Glutamatergic neuron (in vitro differentiated cells): Measurements from ENCODE around the gene IDI1. TPM values are rescaled to one million over a fixed set of nuclear protein-coding genes. Genes with fewer than 3 reads are reported as not detected.
"Not testable (repeated sequence)": the region's sequence is repeated elsewhere in the genome, so short reads cannot be mapped to it uniquely, and the experiment has no call there.

Source experiments
- DNase-seq: peaks from one replicate; pipeline ENCODE4 v3.0.0; 2022
- H3K27ac Mint-ChIP-seq: one replicate; pipeline ENCODE4 v1.8.0; 2020; ENCODE audit warnings: mild to moderate bottlenecking, mixed read lengths, inconsistent platforms; ENCODE audit not compliant: unreplicated experiment
- H3K27me3 Mint-ChIP-seq: one replicate; pipeline ENCODE4 v1.8.0; 2020; ENCODE audit warnings: mild to moderate bottlenecking, moderate library complexity, mixed read lengths, inconsistent platforms; ENCODE audit not compliant: unreplicated experiment
- H3K36me3 Mint-ChIP-seq: one replicate; pipeline ENCODE4 v1.8.0; 2020; ENCODE audit warnings: mild to moderate bottlenecking, mixed read lengths, inconsistent platforms; ENCODE audit not compliant: unreplicated experiment
- H3K4me1 Mint-ChIP-seq: one replicate; pipeline ENCODE4 v1.8.0; 2020; ENCODE audit warnings: mild to moderate bottlenecking, low read depth, mixed read lengths, inconsistent platforms; ENCODE audit not compliant: unreplicated experiment
- H3K4me3 Mint-ChIP-seq: one replicate; pipeline ENCODE4 v1.8.0; 2020; ENCODE audit warnings: mild to moderate bottlenecking, mixed read lengths, inconsistent platforms; ENCODE audit not compliant: unreplicated experiment
- H3K9me3 Mint-ChIP-seq: one replicate; pipeline ENCODE4 v1.8.0; 2020; ENCODE audit warnings: mild to moderate bottlenecking, moderate library complexity, mixed read lengths, inconsistent platforms; ENCODE audit not compliant: unreplicated experiment
- CTCF ChIP-seq: fragments of 200-600 bp; sonication (generic); IDR thresholded peaks from one replicate; pipeline ENCODE4 v1.5.0; 2021; ENCODE audit not compliant: partially characterized antibody, unreplicated experiment
- total RNA-seq: library from RNA; stranded (reverse); fragmentation: NEBNext Ultra II Directional; extraction: Animal tissue kit (Norgen Biotek cat#: 25700); gene quantifications from one replicate; pipeline ENCODE4 v1.2.1, GENCODE V29; 2021; ENCODE audit not compliant: unreplicated experiment

The IDI1 gene
- total RNA-seq, 1 donor from 2014 or later: 103 TPM

GRCh38 chr10:1043532-1043995, 5.4 kb downstream of the IDI1 start:
- Mint-ChIP-seq H3K27ac (peak overlapping the region; percentile 25), H3K27me3 (peaks cover 4% of the 10 kb centered on the region), H3K4me3 (peak overlapping the region; percentile 78), H3K4me1 (peaks cover 24% of the 10 kb centered on the region), H3K36me3 (peaks cover 4% of the 10 kb centered on the region), H3K9me3 (peaks cover 8% of the 10 kb centered on the region)
- TF ChIP-seq CTCF: no peak
- no peak for DNase-seq

GRCh38 chr10:1041514-1041913, 7.4 kb downstream of the IDI1 start:
- H3K27me3 Mint-ChIP-seq: peaks cover 5% of the 10 kb centered on the region
- H3K4me1 Mint-ChIP-seq: peaks cover 27% of the 10 kb centered on the region
- H3K36me3 Mint-ChIP-seq: no peaks in the 10 kb centered on the region
- no peak overlapping the region for H3K27ac Mint-ChIP-seq
- H3K4me3 Mint-ChIP-seq: no peak overlapping the region
- DNase-seq: no peak
- peaks cover 2% of the 10 kb centered on the region for H3K9me3 Mint-ChIP-seq
- no peak for TF ChIP-seq CTCF

- Mint-ChIP-seq H3K4me3 (no peak overlapping the region), H3K27ac (no peak overlapping the region), H3K4me1 (peaks cover 25% of the 10 kb centered on the region), H3K36me3 (no peaks in the 10 kb centered on the region), H3K9me3 (peaks cover 2% of the 10 kb centered on the region), H3K27me3 (peaks cover 5% of the 10 kb centered on the region)
- TF ChIP-seq CTCF: no peak
- DNase-seq: no peak
Measured at GRCh38 chr10:1040133-1040532, 8.8 kb downstream of the IDI1 start.

GRCh38 chr10:1038769-1039168, 10.2 kb downstream of the IDI1 start:
- H3K9me3 Mint-ChIP-seq, DNase-seq, H3K27ac Mint-ChIP-seq, H3K27me3 Mint-ChIP-seq, H3K4me3 Mint-ChIP-seq, H3K36me3 Mint-ChIP-seq: not testable (repeated sequence)
- peaks cover 13% of the 10 kb centered on the region for H3K4me1 Mint-ChIP-seq

GRCh38 chr10:1037098-1037497, 11.8 kb downstream of the IDI1 start:
- H3K27ac Mint-ChIP-seq: peak overlapping the region; percentile 86
- H3K9me3 Mint-ChIP-seq: peaks cover 2% of the 10 kb centered on the region
- DNase-seq: no peak
- no peaks in the 10 kb centered on the region for H3K36me3 Mint-ChIP-seq
- peaks cover 5% of the 10 kb centered on the region for H3K27me3 Mint-ChIP-seq
- H3K4me3 Mint-ChIP-seq: no peak overlapping the region
- H3K4me1 Mint-ChIP-seq: peaks cover 10% of the 10 kb centered on the region
- TF ChIP-seq CTCF: no peak
